Kidney capillary endothelial cell (primary cell): Measurements from ENCODE around the gene SLC25A23.
"Not testable (repeated sequence)": the region's sequence is repeated elsewhere in the genome, so short reads cannot be mapped to it uniquely, and the experiment has no call there.

Source experiments
- DNase-seq: peaks from one replicate; pipeline ENCODE4 v3.0.0-alpha.2; 2018; ENCODE audit warnings: low spot score

SLC25A23 gene

GRCh38 chr19:6457958-6458694 is 1.5 kb downstream of the SLC25A23 start:
- no peak for DNase-seq

GRCh38 chr19:6455924-6456323 is 3.7 kb downstream of the SLC25A23 start:
- no peak for DNase-seq

- DNase-seq: no peak
Measured at GRCh38 chr19:6453951-6454565, 5.5 kb downstream of the SLC25A23 start.

- DNase-seq: no peak
Measured at GRCh38 chr19:6452899-6453298, 6.7 kb downstream of the SLC25A23 start.

GRCh38 chr19:6452223-6452614 is 7.4 kb downstream of the SLC25A23 start:
- no peak for DNase-seq

- DNase-seq: no peak
Measured at GRCh38 chr19:6451583-6452222, 7.9 kb downstream of the SLC25A23 start.

- DNase-seq: no peak
Measured at GRCh38 chr19:6450166-6450565, 9.4 kb downstream of the SLC25A23 start.

GRCh38 chr19:6448045-6448444 is 11.5 kb downstream of the SLC25A23 start:
- DNase-seq: no peak

GRCh38 chr19:6446452-6446851 is 13.1 kb downstream of the SLC25A23 start:
- no peak for DNase-seq

GRCh38 chr19:6443986-6444385 is 15.6 kb downstream of the SLC25A23 start:
- DNase-seq: no peak

GRCh38 chr19:6442087-6442688 is 17.4 kb downstream of the SLC25A23 start:
- no peak for DNase-seq

- no peak for DNase-seq
Measured at GRCh38 chr19:6440905-6441304, 18.7 kb downstream of the SLC25A23 start.

- no peak for DNase-seq
Measured at GRCh38 chr19:6439743-6440142, 19.8 kb downstream of the SLC25A23 start.

- no peak for DNase-seq
Measured at GRCh38 chr19:6433663-6434062, 25.9 kb downstream of the SLC25A23 start, which contains the start of gene SLC25A41. SLC25A41 (minus strand) TSS chr19:6433763; CDS start chr19:6433693, 70 bp downstream.

- DNase-seq: no peak
Measured at GRCh38 chr19:6433165-6433564, 26.4 kb downstream of the SLC25A23 start.

- DNase-seq: no peak
Measured at GRCh38 chr19:6431891-6432290, 27.7 kb downstream of the SLC25A23 start.

GRCh38 chr19:6429419-6430221 is 30.0 kb downstream of the SLC25A23 start:
- no peak for DNase-seq

- not testable (repeated sequence) for DNase-seq
Measured at GRCh38 chr19:6428692-6429418, 30.7 kb downstream of the SLC25A23 start.

- no peak for DNase-seq
Measured at GRCh38 chr19:6427131-6427530, 32.5 kb downstream of the SLC25A23 start.

- no peak for DNase-seq
Measured at GRCh38 chr19:6425732-6426620, 33.6 kb downstream of the SLC25A23 start.
